AG20443 (cell line): ENCODE data around the gene CELSR2.
A peak's percentile ranks its signal among the peaks of the same experiment; 100 is the strongest.

Experiments used
- DNase-seq: peaks from one replicate; pipeline ENCODE4 v3.0.0; 2012; ENCODE audit warnings: low spot score, mixed read lengths

CELSR2 gene

DNA sequence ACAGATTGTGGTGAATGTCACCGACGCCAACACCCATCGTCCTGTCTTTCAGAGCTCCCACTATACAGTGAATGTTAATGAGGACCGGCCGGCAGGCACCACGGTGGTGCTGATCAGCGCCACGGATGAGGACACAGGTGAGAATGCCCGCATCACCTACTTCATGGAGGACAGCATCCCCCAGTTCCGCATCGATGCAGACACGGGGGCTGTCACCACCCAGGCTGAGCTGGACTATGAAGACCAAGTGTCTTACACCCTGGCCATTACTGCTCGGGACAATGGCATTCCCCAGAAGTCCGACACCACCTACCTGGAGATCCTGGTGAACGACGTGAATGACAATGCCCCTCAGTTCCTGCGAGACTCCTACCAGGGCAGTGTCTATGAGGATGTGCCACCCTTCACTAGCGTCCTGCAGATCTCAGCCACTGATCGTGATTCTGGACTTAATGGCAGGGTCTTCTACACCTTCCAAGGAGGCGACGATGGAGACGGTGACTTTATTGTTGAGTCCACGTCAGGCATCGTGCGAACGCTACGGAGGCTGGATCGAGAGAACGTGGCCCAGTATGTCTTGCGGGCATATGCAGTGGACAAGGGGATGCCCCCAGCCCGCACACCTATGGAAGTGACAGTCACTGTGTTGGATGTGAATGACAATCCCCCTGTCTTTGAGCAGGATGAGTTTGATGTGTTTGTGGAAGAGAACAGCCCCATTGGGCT, 3.0 kb downstream of the CELSR2 start:
- no peak for DNase-seq

DNA sequence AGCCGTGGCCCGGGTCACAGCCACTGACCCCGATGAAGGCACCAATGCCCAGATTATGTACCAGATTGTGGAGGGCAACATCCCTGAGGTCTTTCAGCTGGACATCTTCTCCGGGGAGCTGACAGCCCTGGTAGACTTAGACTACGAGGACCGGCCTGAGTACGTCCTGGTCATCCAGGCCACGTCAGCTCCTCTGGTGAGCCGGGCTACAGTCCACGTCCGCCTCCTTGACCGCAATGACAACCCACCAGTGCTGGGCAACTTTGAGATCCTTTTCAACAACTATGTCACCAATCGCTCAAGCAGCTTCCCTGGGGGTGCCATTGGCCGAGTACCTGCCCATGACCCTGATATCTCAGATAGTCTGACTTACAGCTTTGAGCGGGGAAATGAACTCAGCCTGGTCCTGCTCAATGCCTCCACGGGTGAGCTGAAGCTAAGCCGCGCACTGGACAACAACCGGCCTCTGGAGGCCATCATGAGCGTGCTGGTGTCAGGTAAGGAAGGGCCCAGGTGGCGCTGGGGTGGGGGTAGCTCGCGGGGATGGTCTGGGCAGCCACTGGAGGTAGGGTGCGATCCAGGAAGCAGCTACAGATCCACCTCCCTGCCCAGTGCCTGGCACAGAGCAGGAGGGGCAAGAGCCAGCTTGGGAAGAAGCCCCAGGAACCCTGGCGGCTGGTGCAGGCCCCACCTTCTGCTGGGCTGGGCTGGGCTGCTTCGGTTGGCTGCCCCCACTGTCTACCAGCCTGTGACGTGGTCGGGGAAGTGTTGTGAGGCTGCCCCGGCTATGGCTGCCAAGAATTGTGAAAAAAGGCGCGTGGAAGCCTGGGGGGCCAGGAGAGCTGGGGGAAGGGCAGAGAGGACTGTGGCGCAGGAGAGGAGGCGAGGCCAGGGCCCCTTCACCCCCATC, 3.8 kb downstream of the CELSR2 start:
- peak; percentile 41 for DNase-seq

DNA sequence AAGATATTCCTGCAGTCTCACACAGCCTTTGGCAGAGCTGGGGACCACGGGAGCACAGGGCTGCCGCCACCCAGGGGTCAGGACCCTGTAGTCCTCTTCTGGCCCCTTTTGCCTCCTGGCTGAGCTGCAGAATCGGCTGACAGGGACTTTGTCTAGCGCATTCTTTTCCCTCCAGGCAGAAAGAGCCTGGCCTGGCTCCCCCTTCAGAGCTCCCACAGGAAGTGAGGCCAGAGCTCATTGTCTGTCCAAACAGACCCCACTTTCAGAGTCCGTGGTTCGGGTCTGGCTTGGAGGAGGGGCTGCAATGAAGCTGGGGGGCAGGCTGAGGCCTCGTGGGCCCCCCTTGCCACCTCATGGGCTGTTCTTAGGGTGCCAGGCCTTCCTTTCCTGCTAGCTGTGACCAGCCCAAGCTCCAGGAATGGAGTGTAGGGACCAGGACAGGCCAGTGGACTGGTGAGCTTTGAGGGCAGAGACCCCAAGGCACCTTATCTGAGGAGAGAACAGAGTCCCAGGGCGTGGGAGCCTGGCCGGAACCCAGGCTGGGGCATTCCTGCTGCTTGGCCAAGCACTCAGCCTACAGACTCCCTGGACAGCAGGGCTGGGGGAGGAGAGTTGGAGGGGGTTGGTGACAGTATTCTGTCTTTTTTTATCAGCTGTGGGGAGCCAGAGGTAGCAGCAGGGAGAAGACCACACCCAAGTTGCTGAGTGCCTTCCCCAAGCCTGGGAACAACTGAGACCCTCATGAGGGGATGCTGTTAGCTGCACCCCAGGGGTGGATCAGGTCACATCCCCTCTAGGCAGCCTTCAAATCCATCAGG, 4.7 kb downstream of the CELSR2 start:
- peak; percentile 51 for DNase-seq

DNA sequence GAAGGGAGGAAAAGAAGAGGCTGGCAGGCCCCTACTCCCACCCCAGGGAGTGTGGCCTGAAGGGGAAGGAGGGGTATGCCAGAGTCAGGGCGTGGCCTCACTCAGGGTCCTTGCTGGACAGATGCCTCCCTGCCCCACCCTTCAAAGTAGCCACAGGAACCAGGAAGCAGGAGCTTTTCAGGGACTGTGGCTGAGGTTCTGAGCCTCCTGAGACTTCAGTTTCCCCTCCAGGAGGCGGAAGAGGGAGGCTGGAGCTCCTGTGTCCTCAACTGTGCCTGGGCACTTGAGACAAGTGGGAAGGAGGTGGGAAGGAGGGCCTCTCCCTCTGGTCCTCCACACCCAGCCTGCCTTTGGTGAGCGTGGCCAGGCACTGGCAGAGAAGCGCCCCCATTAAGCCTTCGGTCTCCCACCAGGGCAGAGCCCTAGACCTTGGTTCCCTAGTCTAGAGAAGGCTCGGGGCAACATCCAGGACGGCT, 5.3 kb downstream of the CELSR2 start:
- no peak for DNase-seq

DNA sequence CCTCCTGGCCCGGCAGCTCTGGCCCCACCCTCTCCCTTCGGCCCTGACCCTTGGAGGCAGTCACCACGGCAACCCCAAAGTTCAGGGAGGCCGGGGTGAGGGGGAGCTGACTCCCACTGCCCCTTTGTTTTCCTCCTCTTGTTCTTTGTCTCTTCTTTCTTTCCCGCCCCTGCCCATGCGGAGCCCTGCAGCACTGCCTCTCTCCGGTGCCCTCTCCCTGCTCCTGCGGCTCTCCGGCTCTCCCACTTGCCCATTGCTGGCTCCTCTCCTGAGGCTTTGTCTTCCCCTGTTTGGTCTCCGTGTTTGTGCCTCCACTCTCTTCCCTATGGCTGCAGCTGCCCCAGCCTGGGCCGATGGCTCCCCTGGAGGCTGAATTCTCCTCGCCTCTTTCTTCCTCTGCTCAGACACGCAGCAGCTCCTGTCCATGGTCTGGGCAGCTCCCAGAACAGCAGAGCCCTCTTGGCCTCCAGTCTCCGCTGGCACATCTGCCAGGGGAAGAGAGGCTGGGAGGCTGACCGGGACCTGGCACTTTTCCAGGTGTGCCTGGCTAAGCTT, 5.8 kb downstream of the CELSR2 start:
- no peak for DNase-seq

DNA sequence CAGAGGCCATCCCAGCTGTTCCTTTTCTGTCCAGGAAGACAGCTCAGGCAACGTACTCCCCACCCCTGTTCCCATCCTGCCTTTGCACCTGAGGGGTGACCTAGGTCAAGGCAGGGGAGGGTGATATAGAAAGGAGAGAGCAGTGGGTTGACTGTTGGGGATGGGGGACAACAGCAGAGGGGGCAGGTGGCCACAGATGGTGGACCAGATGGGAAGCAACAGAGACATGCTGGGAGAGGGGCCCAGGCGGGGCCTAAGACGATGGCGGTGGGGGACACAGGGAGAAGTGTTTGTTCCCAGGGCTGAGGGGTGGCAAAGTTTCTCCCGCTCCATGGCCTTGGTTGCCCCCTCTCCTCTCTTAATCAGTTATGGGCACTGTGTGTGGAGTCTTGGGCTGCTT, 6.3 kb downstream of the CELSR2 start:
- no peak for DNase-seq

DNA sequence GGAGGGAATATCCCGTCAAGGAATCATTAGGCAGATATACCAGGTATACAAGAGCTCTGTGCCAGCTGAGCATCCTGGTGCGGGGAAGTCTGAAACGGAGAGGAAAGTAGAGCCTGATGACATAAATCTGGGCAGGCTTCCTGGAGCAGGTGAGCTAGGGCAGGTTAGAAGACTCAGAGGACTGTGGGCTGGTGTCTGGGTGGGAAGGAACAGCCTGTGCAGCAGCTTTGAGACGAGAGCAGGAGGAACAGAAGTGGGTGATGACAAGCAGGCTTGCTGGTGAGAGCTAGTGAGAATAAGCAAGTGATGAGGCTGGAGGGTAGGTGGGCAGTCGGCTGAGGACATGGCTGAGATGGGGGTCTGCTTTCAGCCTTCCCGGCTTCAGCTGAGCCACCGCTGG, 6.7 kb downstream of the CELSR2 start:
- DNase-seq = no peak

DNA sequence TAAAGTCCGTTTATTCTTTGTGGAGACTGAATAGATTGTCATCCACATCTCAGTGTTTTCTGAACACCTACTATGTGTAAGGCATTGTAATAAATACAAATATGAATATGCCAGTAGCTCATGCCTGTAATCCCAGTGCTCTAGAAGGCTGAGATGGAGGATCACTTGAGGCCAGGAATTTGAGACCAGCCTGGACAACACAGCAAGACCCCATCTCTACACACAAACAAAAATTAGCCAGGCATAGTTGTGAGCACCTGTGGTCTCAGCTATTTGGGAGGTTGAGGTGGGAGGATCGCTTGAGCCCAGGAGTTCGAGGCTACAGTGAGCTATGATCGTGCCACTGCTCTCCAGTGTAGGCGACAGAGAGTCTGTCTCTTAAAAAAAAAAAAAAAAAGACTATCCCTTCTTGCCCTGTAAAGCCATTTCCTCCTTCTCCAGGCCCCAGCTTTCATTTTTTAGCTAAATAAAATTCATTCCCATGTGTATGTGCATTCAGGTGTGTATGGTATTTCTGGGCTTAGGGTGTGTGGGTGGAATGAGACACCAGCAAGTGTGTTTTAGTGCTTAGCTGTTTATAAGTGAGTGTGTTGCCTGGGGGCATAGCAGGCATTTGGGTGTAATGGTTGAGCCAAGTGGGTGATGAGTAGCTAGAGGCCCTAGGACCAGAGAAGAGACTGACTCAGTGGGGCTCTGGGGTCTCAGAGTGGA, 7.8 kb downstream of the CELSR2 start:
- DNase-seq = no peak

DNA sequence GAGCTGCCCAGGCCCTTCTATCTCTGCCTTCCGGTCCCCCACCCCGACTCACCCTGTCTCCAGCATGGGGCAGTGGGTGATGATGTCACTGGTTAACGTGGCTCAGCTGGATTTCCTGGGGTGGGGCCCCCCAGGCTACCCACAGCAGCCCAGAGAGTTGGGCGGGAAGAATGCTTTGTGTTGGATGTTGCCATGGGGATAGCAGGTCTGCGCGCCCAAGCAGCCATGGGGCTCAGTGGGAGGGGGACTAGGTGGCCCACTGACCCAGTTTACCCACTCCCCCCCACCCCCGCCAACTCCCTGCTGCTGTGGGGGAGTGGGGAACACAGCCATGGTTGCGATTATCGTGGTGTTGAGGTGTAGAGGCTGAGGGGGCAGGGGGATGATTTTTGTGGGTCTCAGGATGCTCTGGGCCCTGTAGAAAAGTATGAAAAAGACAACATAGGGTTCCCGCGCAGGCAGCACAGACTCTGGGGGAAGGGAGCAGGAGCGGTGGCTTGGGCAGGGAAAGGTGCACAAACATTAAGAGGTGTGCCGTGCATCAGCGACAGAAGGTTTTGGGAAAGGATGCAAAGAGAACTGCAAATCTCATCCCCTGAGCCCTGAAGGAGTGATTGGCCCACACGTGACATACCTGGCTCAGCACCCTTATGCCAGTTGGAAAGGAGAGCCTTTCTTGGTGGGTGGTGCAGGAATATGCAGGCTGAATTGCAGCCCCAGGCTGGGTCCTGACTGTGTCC, 8.5 kb downstream of the CELSR2 start:
- DNase-seq = no peak

DNA sequence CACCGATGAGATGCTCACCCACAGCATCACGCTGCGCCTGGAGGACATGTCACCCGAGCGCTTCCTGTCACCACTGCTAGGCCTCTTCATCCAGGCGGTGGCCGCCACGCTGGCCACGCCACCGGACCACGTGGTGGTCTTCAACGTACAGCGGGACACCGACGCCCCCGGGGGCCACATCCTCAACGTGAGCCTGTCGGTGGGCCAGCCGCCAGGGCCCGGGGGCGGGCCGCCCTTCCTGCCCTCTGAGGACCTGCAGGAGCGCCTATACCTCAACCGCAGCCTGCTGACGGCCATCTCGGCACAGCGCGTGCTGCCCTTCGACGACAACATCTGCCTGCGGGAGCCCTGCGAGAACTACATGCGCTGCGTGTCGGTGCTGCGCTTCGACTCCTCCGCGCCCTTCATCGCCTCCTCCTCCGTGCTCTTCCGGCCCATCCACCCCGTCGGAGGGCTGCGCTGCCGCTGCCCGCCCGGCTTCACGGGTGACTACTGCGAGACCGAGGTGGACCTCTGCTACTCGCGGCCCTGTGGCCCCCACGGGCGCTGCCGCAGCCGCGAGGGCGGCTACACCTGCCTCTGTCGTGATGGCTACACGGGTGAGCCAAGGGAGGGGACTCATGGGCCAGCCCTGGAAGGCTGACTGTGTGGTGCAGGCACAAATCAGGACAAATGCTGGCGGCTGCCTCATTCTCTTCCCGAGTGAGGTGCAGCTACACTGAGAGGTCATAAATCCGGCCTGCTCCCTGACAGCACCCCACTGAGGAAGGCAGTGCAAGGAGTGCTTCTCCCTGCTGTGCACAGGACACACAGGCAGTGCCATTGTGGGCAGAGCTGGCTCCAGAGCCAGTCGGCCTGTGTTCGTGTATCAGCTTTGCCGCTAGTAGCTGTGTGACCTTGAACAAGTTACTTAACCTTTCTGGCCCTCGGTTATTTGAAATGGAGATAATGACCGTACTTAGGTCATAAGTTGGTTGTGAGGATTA, 9.4 kb downstream of the CELSR2 start:
- no peak for DNase-seq

DNA sequence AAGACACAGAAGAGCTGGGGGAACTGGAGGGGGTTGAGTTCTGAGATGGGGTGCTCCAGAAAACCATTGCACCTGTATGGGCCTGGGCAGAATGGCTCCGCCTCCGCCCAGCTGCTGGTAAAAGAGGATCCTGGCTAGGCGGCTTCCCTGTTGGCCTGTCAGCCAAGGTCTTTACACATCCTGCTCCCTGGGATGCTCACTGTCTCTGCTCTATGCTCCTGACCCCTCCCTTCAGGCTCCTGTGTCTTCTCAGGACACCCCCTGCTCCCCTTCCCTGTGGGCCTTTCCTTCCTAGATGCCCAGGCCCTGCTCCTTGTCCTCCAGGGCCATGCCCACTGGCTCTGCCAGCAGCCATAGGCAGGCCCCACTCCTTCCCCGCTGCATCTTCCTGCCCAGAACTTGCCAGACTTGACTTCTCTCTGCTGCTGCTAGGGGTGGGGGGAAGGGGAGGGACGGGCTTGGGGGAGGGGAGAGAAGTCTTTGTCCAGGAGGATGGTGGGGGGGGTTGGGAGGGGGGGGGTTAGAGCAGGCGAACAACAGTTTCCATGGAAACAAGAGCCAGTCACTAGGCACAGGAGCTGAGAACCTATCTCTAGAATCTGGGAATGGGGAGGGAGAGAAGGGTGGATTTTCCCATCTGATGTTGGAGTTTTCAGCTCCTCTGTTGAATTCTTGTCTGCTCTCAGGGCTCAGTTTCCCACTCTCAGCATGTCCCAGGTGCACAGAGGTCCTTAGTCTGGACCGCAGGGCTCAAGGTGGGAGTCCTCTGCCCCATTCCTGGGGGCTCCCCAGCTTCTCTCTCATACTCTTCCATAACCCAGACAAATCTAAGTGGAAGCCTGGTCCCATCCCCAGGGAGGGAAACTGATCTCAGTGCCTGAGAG, 10.6 kb downstream of the CELSR2 start:
- no peak for DNase-seq

DNA sequence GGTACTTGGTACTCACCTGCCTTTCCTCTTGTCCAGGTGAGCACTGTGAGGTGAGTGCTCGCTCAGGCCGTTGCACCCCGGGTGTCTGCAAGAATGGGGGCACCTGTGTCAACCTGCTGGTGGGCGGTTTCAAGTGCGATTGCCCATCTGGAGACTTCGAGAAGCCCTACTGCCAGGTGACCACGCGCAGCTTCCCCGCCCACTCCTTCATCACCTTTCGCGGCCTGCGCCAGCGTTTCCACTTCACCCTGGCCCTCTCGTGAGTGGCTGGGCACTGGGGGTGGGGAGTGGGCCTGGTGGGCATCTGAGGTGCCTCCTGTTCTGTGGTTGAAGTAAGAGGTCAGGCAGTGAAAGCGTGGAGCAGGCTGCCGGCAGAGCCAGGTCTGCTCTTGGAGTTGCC, 11.7 kb downstream of the CELSR2 start:
- DNase-seq = no peak

DNA sequence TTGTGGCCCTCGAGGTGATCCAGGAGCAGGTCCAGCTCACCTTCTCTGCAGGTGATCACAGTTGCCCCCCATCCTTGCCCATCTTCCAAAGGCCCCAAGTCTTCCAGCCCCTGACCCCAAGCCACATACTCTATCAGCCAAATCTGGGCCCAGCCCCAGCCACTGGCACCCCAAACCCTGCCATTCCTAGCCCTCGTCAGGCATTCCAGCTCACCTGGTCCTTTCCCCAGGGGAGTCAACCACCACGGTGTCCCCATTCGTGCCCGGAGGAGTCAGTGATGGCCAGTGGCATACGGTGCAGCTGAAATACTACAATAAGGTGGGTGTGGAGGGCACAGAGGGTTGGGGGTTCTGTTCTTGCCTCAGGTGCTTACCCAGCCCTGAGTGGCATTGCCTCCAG, 12.2 kb downstream of the CELSR2 start:
- DNase-seq = no peak

DNA sequence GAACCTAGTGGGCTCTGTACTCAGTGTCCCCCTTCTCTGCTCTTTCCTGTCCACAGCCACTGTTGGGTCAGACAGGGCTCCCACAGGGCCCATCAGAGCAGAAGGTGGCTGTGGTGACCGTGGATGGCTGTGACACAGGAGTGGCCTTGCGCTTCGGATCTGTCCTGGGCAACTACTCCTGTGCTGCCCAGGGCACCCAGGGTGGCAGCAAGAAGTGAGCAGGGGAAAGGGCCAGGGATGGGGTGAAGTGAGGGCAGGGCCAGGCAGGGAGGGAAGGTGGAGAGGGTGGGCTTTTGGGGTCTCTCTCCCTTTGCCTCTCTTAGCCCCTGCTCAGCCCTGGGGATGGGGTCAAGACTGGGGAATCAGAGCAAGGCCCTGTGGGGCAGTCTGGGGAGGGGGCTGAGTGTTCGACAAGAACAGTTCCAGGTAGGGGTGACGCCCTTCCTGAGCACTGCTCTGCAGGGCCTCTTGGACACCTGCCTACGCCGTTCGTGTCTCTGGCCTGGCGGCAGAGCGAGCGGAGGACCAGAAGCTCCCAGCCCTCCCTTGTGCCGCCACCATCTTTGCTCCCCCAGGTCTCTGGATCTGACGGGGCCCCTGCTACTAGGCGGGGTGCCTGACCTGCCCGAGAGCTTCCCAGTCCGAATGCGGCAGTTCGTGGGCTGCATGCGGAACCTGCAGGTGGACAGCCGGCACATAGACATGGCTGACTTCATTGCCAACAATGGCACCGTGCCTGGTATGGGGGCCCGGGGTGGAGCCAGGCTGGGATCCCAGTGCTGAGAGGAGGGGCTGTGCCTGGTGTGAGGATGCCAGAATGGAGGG, 13.1 kb downstream of the CELSR2 start:
- no peak for DNase-seq

DNA sequence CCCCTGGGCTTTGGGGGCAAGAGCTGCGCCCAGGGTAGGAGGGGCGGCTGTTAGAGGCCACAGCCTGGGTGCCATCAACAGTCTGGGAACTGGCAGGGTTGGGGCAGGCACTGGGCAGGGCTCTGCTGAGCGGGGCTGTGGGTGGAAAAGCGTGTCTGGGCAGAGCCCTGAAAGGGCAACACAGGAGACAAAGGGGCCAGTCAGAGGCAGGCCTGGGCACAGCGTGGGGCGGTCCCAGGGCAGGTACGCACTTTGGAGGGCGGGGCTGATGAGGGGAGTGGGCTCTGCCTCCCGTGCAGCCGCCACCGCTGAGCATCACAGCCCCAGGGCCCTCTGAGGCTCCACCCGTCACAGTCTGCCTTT, 13.9 kb downstream of the CELSR2 start:
- no peak for DNase-seq

DNA sequence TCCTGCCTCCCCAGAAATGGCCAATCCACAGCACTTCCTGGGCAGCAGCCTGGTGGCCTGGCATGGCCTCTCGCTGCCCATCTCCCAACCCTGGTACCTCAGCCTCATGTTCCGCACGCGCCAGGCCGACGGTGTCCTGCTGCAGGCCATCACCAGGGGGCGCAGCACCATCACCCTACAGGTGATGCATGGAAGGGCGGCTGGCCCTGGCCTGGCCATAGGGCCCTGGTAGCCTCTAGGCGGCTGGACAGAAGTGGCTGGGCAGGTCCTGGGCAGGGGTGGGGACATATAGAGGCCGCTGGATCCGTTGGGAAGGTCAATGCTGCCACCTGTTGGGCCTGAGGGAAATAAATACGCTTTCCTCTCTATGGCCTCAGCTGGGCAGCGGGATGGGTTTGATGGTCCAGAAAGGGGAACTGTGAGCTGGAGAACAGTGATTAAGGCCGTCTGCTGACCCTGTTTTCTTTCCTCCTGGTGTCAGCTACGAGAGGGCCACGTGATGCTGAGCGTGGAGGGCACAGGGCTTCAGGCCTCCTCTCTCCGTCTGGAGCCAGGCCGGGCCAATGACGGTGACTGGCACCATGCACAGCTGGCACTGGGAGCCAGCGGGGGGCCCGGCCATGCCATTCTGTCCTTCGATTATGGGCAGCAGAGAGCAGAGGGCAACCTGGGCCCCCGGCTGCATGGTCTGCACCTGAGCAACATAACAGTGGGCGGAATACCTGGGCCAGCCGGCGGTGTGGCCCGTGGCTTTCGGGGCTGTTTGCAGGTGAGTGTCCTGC, 14.4 kb downstream of the CELSR2 start:
- DNase-seq = peak; percentile 90

DNA sequence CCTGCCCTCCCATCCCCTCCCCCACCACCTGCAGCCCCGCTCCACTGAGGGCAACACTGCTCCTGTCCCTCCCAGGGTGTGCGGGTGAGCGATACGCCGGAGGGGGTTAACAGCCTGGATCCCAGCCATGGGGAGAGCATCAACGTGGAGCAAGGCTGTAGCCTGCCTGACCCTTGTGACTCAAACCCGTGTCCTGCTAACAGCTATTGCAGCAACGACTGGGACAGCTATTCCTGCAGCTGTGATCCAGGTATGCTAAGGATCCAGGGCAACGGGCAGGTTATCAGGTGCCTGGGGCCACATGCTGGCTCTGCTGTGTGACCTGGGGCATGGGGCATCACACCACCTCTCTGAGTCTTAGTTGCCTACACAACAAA, 15.0 kb downstream of the CELSR2 start:
- DNase-seq = no peak
